H1 (cell line): Measurements from ENCODE around the gene MUS81. TPM values are rescaled to one million over a fixed set of nuclear protein-coding genes. Genes with fewer than 3 reads are reported as not detected.

Source experiments
- CEBPB ChIP-seq: IDR thresholded peaks from 2 replicates; pipeline ENCODE4 v1.6.1; 2012; ENCODE audit warnings: low read depth, low read length
- CHD7 ChIP-seq: fragments of 300-600 bp; sonication (generic); IDR thresholded peaks from 2 replicates; pipeline ENCODE4 v1.7.1; 2012; ENCODE audit warnings: low read length, moderate library complexity, mild to moderate bottlenecking, inconsistent platforms; ENCODE audit not compliant: insufficient replicate concordance
- JUN ChIP-seq: IDR thresholded peaks from 2 replicates; pipeline ENCODE4 v1.6.1; 2011; ENCODE audit warnings: low read depth, mild to moderate bottlenecking, improper control_type of control experiment, low read length
- MAX ChIP-seq: IDR thresholded peaks from 2 replicates; pipeline ENCODE4 v1.6.1; 2012; ENCODE audit warnings: inconsistent platforms
- SIRT6 ChIP-seq: IDR thresholded peaks from one replicate; pipeline ENCODE4 v1.7.1; 2012; ENCODE audit warnings: low read length, inconsistent platforms
- polyA plus RNA-seq, 7 experiments: library from polyadenylated mRNA; depleted of rRNA in 3 of 7; stranded (reverse) in 5 of 7; unstranded in 2 of 7; fragments of >200 nt in 5 of 7; fragments of 200-250 nt in 2 of 7; gene quantifications; 1 replicate in 5 of 7; 2 replicates in 1 of 7; 4 replicates in 1 of 7; pipeline versions ENCODE4 v1.2.1 to v1.2.3, GENCODE V29; 2011 to 2013; ENCODE audit warnings: missing spikeins in 2 of 7, mixed read lengths in 2 of 7
- total RNA-seq: library from RNA; stranded (reverse); fragmentation: NEBNext Ultra II Directional; extraction: Animal tissue kit (Norgen Biotek cat#: 25700); gene quantifications from 2 replicates; pipeline ENCODE4 v1.2.1, GENCODE V29; 2021

The MUS81 gene
- total and polyA plus RNA-seq, 2 of the 8 experiments (the other 6 are each of a cell fraction or from before 2014, with no cell fraction given), result 30.2 to 31.5 TPM

DNA sequence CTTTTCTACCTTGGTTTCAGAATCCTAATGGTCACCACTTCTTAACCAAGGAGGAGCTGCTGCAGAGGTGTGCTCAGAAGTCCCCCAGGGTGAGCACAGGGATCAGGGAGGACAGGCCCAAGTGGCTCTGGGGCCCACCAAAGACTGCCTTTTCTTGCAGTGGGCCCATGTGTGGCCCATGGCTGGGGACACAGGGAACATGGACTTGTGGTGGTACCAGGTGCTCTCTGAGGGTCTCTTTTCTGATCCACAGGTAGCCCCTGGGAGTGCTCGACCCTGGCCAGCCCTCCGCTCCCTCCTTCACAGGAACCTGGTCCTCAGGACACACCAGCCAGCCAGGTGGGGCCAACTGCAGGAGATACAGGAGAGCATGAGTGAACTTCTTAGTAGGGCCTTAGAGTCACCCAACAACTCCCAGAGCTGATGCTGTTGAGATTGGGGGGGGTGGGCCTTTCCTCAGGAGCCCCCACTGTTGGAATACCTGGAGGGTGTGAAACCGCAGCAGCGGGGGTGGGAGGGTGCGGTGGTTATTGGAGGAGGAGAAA lies 2.0 kb downstream of the MUS81 start (continued):
- no peak for TF ChIP-seq CHD7
- TF ChIP-seq JUN, result no peak
- no peak for TF ChIP-seq SIRT6
- TF ChIP-seq MAX, result no peak
- TF ChIP-seq CEBPB, result no peak
